Heart left ventricle (tissue), 16 donors: ENCODE results near the gene STRN4. TPM values are rescaled to one million over a fixed set of nuclear protein-coding genes. Genes with fewer than 3 reads are reported as not detected.
A peak's percentile ranks its signal among the peaks of the same experiment; 100 is the strongest.

ENCODE experiments used
- ATAC-seq, 4 donors: fragments of 200-7000 bp; cut with Tn5 transposase; one replicate each; pipeline ENCODE4 v1.9.1; 2020 to 2022; ENCODE audit warnings: moderate library complexity in 4 of 4, mild to moderate bottlenecking in 3 of 4, moderate number of reproducible peaks in 1 of 4
- DNase-seq, 5 donors: peaks; one replicate each; pipeline ENCODE4 v3.0.0-alpha.2; 2020
- H3K27ac ChIP-seq, 12 donors: fragments of 200-600 bp; sonication (generic) in 4 of 12; one replicate each; pipeline versions ENCODE4 v1.5.0 to v1.8.0; 2016 to 2022; ENCODE audit warnings: mild to moderate bottlenecking in 2 of 12
- H3K27me3 ChIP-seq, 9 donors: fragments of 200-600 bp; sonication (generic) in 2 of 9; one replicate each; pipeline versions ENCODE4 v1.5.1 to v1.8.0; 2016 to 2022; ENCODE audit warnings: mild to moderate bottlenecking in 3 of 9
- H3K36me3 ChIP-seq, 9 donors: fragments of 200-600 bp; sonication (generic) in 2 of 9; one replicate each; pipeline versions ENCODE4 v1.5.0 to v1.8.0; 2018 to 2022; ENCODE audit warnings: mild to moderate bottlenecking in 2 of 9
- H3K4me1 ChIP-seq, 12 donors: fragments of 200-600 bp; sonication (generic) in 4 of 12; one replicate each; pipeline versions ENCODE4 v1.5.0 to v1.8.0; 2016 to 2022; ENCODE audit warnings: mild to moderate bottlenecking in 3 of 12
- H3K4me3 ChIP-seq, 12 donors: fragments of 200-600 bp; sonication (generic) in 4 of 12; one replicate each; pipeline versions ENCODE4 v1.5.0 to v1.8.0; 2017 to 2022; ENCODE audit warnings: mild to moderate bottlenecking in 9 of 12, moderate library complexity in 4 of 12
- H3K9me3 ChIP-seq, 12 donors: fragments of 200-600 bp; sonication (generic) in 4 of 12; one replicate each; pipeline versions ENCODE4 v1.5.0 to v1.8.0; 2016 to 2022; ENCODE audit warnings: mild to moderate bottlenecking in 1 of 12
- CTCF ChIP-seq, 12 donors: fragments of 200-600 bp; sonication (generic) in 4 of 12; IDR thresholded peaks; one replicate each; pipeline versions ENCODE4 v1.5.0 to v1.8.0; 2018 to 2022; ENCODE audit warnings: antibody characterized with exemption in 12 of 12, mild to moderate bottlenecking in 5 of 12
- POLR2A ChIP-seq, 2 donors: fragments of 450-650 bp; IDR thresholded peaks; one replicate each; pipeline ENCODE4 v1.6.1; 2017; ENCODE audit warnings: antibody characterized with exemption in 2 of 2, mild to moderate bottlenecking in 2 of 2, moderate library complexity in 2 of 2
- WGBS, 4 donors: extraction: QIAGEN DNeasy Blood & Tissue Kit in 2 of 4; methylation state at CpG; one replicate each; pipeline versions ENCODE4 v1.1.5 to v1.1.7; 2013 to 2018; 5-methylcytosine and 5-hydroxymethylcytosine counted together
- intact Hi-C, 10 donors: fragments of 100-400 bp; cut with DNase I; formaldehyde crosslinking; loops; one replicate each; pipeline versions ENCODE4 v1.11.1 to v1.14.2; 2022
- polyA plus RNA-seq, 2 donors: library from polyadenylated mRNA; stranded (reverse); fragments of 200-250 nt; gene quantifications; one replicate each; pipeline ENCODE4 v1.2.3, GENCODE V29; 2013
- total RNA-seq, 9 donors: library from RNA; depleted of rRNA in 2 of 9; stranded (reverse); fragments of >200 nt in 2 of 9; fragmentation: NEBNext Ultra II Directional in 3 of 9; extraction: Animal tissue kit (Norgen Biotek cat#: 25700) in 3 of 9; gene quantifications; one replicate each; pipeline versions ENCODE4 v1.1.0 to v1.2.4, GENCODE V29; 2016 to 2023
- donor health status: ischemic (EF 13 %, LVEDD 7.1; RV severe dilation, severe dysfunction).
- donor health status: healthy with polysubstance abuse.
- donor health status: DM: no; HTN: yes; CAD: no.
- donor health status: DM: no; HTN: no; CAD: no.
- donor health status: ischemic (EF 25% LVEDD 6.9; RV normal size, moderate dysfunction).
- donor health status: ischemic (EF 25% LVEDD 5.7; RV mildly dilated, moderate dysfunction).
- donor health status: healthy.
- donor health status: DM: yes; HTN: yes; CAD: no.
- donor health status: ischemic (EF 35%, LVEDD 5.7; RV mildly dilated, moderate dysfunction).
- donor health status: nonischemic (EF 11% LVEDD 7.7; RV severe dilation, severe dysfunction).
- donor health status: DM: yes; HTN: yes; CAD: no.
- donor health status: PGD.
- donor health status: ischemic (EF 29% LVEDD 5.4; RV normal size, mild dysfunction).
- donor health status: nonischemic (EF 23%, LVEDD 6.1; RV moderate dilation, normal function).

STRN4 gene
- total and polyA plus RNA-seq, 11 donors = 41.0 to 93.6 (median 53.7) TPM

- peaks cover 0 to 50% (median 28%) of the 10 kb centered on the region in 12 donors for H3K4me1 ChIP-seq
- TF ChIP-seq CTCF (IDR thresholded peaks at IDR 0.05) (no peak), POLR2A (IDR thresholded peaks at IDR 0.05) (no peak)
- intact Hi-C loops = no loop called here
- H3K36me3 ChIP-seq = peaks cover 0 to 35% (median 32%) of the 10 kb centered on the region in 9 donors
- no peaks in the 10 kb centered on the region for H3K9me3 ChIP-seq
- ATAC-seq = peak in 1 of 4 donors; percentile 0
- peak in 1 of 5 donors; percentile 29 for DNase-seq
- 19 to 38% (median 32%) methylated on average over 3 to 9 of the region's 9 CpGs for WGBS, 4 donors
- peak overlapping the region; percentile 53 to 89 (median 77) for H3K4me3 ChIP-seq
- peak overlapping the region; percentile 70 to 96 (median 90) for H3K27ac ChIP-seq
- H3K27me3 ChIP-seq = no peaks in the 10 kb centered on the region
Observed at GRCh38 chr19:46717716-46718143, 28.5 kb downstream of the STRN4 start.

GRCh38 chr19:46717034-46717715, 29.1 kb downstream of the STRN4 start, which contains the start of gene PRKD2:
Gene PRKD2, minus strand, starts transcription at chr19:46717114. Its CDS starts 744 bp downstream, at chr19:46716370.
- DNase-seq (peak; percentile 93 to 96 (median 94)), ATAC-seq (peak; percentile 86 to 88 (median 86))
- Histone ChIP-seq H3K36me3 (peaks cover 0 to 33% (median 27%) of the 10 kb centered on the region in 9 donors), H3K4me3 (peak within 1 kb of the TSS; percentile 53 to 89 (median 77)), H3K27ac (peak within 1 kb of the TSS; percentile 70 to 96 (median 90)), H3K9me3 (no peaks in the 10 kb centered on the region), H3K27me3 (no peaks in the 10 kb centered on the region), H3K4me1 (peaks cover 0 to 53% (median 28%) of the 10 kb centered on the region in 12 donors)
- TF ChIP-seq POLR2A (IDR thresholded peaks at IDR 0.05) = peak in 1 of 2 donors; percentile 36
- no peak for TF ChIP-seq CTCF (IDR thresholded peaks at IDR 0.05)
- intact Hi-C loops = no loop called here
- 0 to 2% (median 1%) methylated on average over 11 to 52 of the region's 52 CpGs for WGBS, 4 donors

GRCh38 chr19:46716672-46717033, 29.6 kb downstream of the STRN4 start:
- Histone ChIP-seq H3K27me3 (no peaks in the 10 kb centered on the region), H3K36me3 (peaks cover 0 to 33% (median 22%) of the 10 kb centered on the region in 9 donors), H3K4me1 (peaks cover 0 to 53% (median 28%) of the 10 kb centered on the region in 12 donors), H3K9me3 (no peaks in the 10 kb centered on the region), H3K4me3 (peak overlapping the region; percentile 53 to 89 (median 77)), H3K27ac (peak overlapping the region; percentile 70 to 96 (median 90))
- ATAC-seq (peak in 1 of 4 donors; percentile 1), DNase-seq (peak in 1 of 5 donors; percentile 37)
- WGBS, 4 donors = 0 to 1% (median 0%) methylated on average over 17 to 20 of the region's 20 CpGs
- intact Hi-C loops = no loop called here
- TF ChIP-seq CTCF (IDR thresholded peaks at IDR 0.05) = no peak
- TF ChIP-seq POLR2A (IDR thresholded peaks at IDR 0.05) = no peak

GRCh38 chr19:46715975-46716671, 30.1 kb downstream of the STRN4 start:
- no peak for ATAC-seq

More at GRCh38 chr19:46715975-46716671, 30.1 kb downstream of the STRN4 start:
- Histone ChIP-seq H3K4me1 (peaks cover 0 to 53% (median 28%) of the 10 kb centered on the region in 12 donors), H3K4me3 (peak overlapping the region; percentile 53 to 89 (median 77)), H3K36me3 (peaks cover 0 to 33% (median 19%) of the 10 kb centered on the region in 9 donors), H3K9me3 (no peaks in the 10 kb centered on the region), H3K27me3 (no peaks in the 10 kb centered on the region), H3K27ac (peak overlapping the region; percentile 70 to 96 (median 90))
- intact Hi-C loops = loop anchor here in 1 of 10 donors (2.0 kb wide), 1 partner anchor 13 kb away; no protein-coding TSS in a partner anchor
- DNase-seq = peak in 2 of 5 donors; percentile 33 to 73
- peak in 1 of 12 donors; percentile 6 for TF ChIP-seq CTCF (IDR thresholded peaks at IDR 0.05)
- no peak for TF ChIP-seq POLR2A (IDR thresholded peaks at IDR 0.05)
- WGBS, 4 donors = 1 to 3% (median 2%) methylated on average over 30 to 42 of the region's 42 CpGs
